BLaER1 (cell line): ENCODE measurements around the gene SPOP.

Experiments used
- H3K27ac ChIP-seq: shearing (Covaris generic); formaldehyde crosslinking; 2 replicates; pipeline ENCODE4 v1.8.1; 2022
- H3K27me3 ChIP-seq: shearing (Covaris generic); formaldehyde crosslinking; 2 replicates; pipeline ENCODE4 v1.8.1; 2022
- H3K36me3 ChIP-seq: shearing (Covaris generic); formaldehyde crosslinking; 2 replicates; pipeline ENCODE4 v1.8.1; 2022
- H3K4me1 ChIP-seq: shearing (Covaris generic); formaldehyde crosslinking; 2 replicates; pipeline ENCODE4 v1.8.1; 2022
- H3K4me2 ChIP-seq: shearing (Covaris generic); formaldehyde crosslinking; 2 replicates; pipeline ENCODE4 v1.8.1; 2022
- H3K4me3 ChIP-seq: shearing (Covaris generic); formaldehyde crosslinking; 2 replicates; pipeline ENCODE4 v1.8.1; 2022
- H3K9ac ChIP-seq: shearing (Covaris generic); formaldehyde crosslinking; 2 replicates; pipeline ENCODE4 v1.8.1; 2022
- H3K9me3 ChIP-seq: shearing (Covaris generic); formaldehyde crosslinking; 2 replicates; pipeline ENCODE4 v1.8.1; 2022
- H4K20me1 ChIP-seq: shearing (Covaris generic); formaldehyde crosslinking; 2 replicates; pipeline ENCODE4 v1.8.1; 2022
- Cebpa-rat ChIP-seq: shearing (Covaris generic); IDR thresholded peaks from 2 replicates; pipeline ENCODE4 v1.8.1; 2022

SPOP gene

DNA sequence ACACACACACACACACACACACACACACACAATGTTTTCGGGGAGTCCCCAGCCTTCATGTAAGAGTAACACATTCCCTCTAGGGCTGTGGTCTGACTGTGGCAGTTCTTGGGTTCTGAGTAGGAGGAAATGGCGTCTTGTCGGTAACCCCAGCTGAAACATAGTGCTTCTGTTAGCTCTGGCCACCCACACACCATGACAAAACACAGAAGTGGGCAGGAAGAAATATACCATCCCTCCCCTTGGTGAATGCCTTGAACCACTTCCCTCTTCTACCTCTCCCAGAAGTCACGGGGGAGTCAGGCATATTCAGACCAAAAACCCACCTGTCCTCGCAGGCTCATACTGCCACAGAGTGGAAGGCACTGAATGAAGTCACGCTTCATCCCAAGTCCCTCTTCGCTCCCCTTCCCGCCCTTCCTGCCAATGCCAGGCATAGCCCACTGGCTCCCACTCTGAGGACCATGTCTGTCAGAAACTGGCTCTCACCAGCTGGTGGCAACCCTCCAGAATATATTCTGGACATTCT is 18.4 kb upstream of the SPOP start:
- H3K36me3 ChIP-seq: peaks cover 5% of the 10 kb centered on the region; the same call in 1 of the 2 replicates
- H3K4me1 ChIP-seq: peaks cover 68% of the 10 kb centered on the region
- no peaks in the 10 kb centered on the region for H3K9me3 ChIP-seq
- peak overlapping the region; percentile 95 for H3K4me2 ChIP-seq
- no peaks in the 10 kb centered on the region for H3K27me3 ChIP-seq
- H3K4me3 ChIP-seq: no peak overlapping the region
- peak overlapping the region; percentile 56; the same call in 1 of the 2 replicates for H3K9ac ChIP-seq
- no peak for TF ChIP-seq Cebpa-rat
- peak overlapping the region; percentile 74 for H3K27ac ChIP-seq
- H4K20me1 ChIP-seq: no peaks in the 10 kb centered on the region

DNA sequence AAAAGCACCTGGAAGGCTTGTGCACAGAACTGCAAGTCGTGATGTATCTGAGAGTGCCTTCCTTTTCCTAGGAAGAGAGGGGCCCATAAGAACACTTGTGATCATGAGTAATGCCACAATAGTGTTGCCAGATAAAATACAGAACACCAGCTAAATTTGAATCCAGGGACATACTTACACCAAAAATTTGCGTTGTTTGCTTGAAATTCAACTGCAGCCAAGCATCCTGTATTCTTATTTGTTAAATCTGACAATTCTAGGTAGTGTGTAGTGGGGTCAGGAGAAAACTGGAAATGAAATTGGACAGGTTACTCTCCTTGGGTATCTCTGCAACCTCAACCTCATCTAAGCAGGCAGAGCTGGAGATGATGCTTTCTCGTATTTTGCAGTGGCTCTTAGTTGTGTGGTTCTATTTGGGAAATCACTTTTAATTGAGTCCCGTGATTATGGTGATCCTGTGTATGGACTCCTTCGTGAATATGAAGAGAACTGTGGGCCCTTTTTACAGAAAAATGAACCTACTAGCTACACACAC is 17.9 kb upstream of the SPOP start:
- H3K36me3 ChIP-seq: no peaks in the 10 kb centered on the region; the same call in 1 of the 2 replicates
- peak overlapping the region; percentile 74 for H3K27ac ChIP-seq
- no peak for TF ChIP-seq Cebpa-rat
- H3K4me2 ChIP-seq: peak overlapping the region; percentile 95
- peak overlapping the region; percentile 56; the same call in 1 of the 2 replicates for H3K9ac ChIP-seq
- H4K20me1 ChIP-seq: no peaks in the 10 kb centered on the region
- no peaks in the 10 kb centered on the region for H3K9me3 ChIP-seq
- H3K4me3 ChIP-seq: no peak overlapping the region
- peaks cover 62% of the 10 kb centered on the region for H3K4me1 ChIP-seq
- no peaks in the 10 kb centered on the region for H3K27me3 ChIP-seq

DNA sequence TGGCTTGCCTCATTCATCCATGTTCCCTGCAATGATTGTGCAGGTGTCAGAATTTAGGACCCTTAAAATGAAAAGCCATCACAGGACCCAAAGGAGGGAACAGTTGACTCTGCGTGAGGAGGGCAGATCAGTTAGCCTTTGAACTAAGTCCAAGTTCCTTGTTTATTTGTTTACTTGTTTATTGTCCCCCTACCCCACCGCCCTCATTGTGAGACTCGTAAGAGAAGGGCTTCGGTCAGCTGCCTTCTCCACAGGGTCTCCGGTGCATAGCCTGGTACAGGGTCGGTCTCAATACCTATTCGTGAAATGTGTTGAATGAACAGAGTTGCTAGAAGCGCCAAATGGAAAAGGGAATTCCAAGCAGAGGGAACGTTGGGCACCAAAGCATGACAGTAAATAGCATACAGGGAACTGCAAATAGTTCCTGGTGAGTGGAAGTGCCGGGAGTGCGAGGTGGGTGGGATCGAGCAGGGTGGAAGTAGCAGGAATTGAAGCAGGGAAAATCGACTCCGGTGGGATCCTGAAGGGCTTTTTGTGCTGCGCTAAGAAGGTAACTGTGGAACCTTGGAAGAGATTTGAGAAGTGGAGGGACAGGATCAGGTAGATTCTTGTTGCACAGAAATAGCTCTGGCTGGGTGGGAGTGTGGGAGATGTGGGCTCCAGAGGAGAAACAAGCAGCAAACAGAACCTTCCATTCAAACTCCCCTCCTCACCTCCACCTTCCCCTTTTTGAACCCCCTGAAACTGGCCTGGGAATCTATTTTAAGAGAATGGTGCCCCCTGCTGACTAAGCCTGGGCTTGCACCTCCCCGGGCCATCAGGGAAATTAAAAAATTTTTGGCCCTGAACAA is 17.2 kb upstream of the SPOP start:
- H3K27ac ChIP-seq: no peak overlapping the region
- H3K4me2 ChIP-seq: peak overlapping the region; percentile 95
- H3K9ac ChIP-seq: no peak overlapping the region
- no peaks in the 10 kb centered on the region for H3K9me3 ChIP-seq
- H3K4me1 ChIP-seq: peaks cover 55% of the 10 kb centered on the region
- no peak for TF ChIP-seq Cebpa-rat
- H3K4me3 ChIP-seq: no peak overlapping the region
- H3K36me3 ChIP-seq: no peaks in the 10 kb centered on the region
- no peaks in the 10 kb centered on the region for H3K27me3 ChIP-seq
- H4K20me1 ChIP-seq: no peaks in the 10 kb centered on the region

DNA sequence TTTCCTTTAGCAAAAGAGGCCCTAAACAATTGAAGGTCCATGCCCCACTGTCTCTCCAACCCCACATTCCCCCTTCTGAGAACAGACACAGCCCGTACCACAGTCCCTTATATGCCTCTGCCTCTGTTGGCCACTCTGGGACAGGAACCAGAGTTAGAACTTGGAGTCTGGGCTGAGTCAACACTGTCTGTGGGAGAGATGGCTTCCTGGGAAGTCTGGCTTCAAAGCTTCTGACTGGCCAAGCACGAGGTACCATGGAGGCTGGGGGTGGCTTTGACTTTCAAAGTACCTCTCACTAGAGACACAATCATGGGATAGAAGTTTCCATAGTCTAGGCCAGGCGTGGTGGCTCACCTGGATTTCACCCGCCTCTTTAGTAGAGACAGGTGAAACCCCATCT is 14.9 kb upstream of the SPOP start:
- no peaks in the 10 kb centered on the region for H4K20me1 ChIP-seq
- H3K27ac ChIP-seq: no peak overlapping the region
- H3K36me3 ChIP-seq: no peaks in the 10 kb centered on the region
- no peaks in the 10 kb centered on the region for H3K9me3 ChIP-seq
- no peak for TF ChIP-seq Cebpa-rat
- no peaks in the 10 kb centered on the region for H3K27me3 ChIP-seq
- no peak overlapping the region for H3K4me3 ChIP-seq
- peaks cover 44% of the 10 kb centered on the region for H3K4me1 ChIP-seq
- no peak overlapping the region for H3K4me2 ChIP-seq
- no peak overlapping the region for H3K9ac ChIP-seq

DNA sequence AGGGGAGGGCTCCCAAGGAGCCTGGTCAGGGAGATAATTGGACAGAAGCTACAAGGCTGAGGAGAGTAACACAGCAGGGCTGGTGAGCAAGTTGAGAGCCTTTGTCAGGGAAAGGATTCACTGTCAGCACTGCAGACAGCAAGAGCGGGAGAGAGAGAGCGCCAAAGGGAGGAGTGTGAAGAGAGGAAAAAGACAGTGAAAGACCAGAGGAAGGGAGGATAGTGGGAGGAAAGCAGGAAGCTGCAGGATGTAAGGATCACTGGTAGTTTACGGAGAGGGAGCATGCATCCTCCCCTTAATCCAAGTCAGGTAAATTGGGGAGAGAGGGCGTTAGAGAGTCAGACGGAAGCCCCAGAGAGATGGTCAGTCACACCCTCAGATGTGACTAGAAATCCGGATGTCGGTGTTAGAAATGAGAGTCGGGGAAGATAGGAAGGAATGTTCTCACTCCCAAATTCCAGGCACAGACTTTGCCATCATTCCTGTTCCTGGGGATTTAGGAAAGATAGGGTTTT is 13.8 kb upstream of the SPOP start:
- Histone ChIP-seq H3K36me3 (no peaks in the 10 kb centered on the region), H3K4me2 (no peak overlapping the region), H3K9ac (no peak overlapping the region), H3K9me3 (no peaks in the 10 kb centered on the region), H3K4me3 (no peak overlapping the region), H3K27ac (no peak overlapping the region), H3K4me1 (peaks cover 44% of the 10 kb centered on the region), H4K20me1 (no peaks in the 10 kb centered on the region), H3K27me3 (no peaks in the 10 kb centered on the region)
- no peak for TF ChIP-seq Cebpa-rat

DNA sequence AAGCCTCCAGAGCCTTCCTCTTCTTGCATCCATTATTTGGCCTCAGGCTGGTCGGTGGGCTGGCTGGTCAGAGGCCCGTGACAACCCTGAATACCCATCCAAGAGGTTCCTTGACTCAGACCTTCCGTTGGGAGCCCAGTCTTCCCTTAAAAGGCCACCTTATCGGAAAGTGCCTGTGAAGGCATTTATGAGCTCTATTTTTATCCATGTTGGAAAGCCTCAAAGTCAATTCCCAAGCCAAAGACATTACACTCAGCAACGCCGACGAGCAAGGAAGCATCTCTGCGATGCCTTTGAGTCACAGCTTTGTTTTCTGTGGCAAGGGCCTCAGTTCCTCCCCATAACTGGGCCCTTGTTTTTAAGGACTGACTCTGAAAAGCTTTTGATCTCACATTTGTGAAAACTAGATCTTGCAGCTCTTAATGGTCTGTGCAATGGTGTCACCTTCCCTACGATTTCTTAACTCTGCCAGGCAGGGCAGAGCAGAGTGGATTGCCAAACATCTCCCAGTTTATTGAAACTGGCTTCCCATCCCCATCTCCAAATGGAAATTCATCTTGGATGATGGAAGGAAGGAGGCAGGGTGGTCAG is 13.3 kb upstream of the SPOP start:
- no peak overlapping the region for H3K4me2 ChIP-seq
- H3K9ac ChIP-seq: no peak overlapping the region
- H3K4me3 ChIP-seq: no peak overlapping the region
- H3K36me3 ChIP-seq: no peaks in the 10 kb centered on the region
- H3K4me1 ChIP-seq: peaks cover 42% of the 10 kb centered on the region
- no peaks in the 10 kb centered on the region for H4K20me1 ChIP-seq
- no peaks in the 10 kb centered on the region for H3K27me3 ChIP-seq
- H3K9me3 ChIP-seq: no peaks in the 10 kb centered on the region
- no peak overlapping the region for H3K27ac ChIP-seq
- no peak for TF ChIP-seq Cebpa-rat

DNA sequence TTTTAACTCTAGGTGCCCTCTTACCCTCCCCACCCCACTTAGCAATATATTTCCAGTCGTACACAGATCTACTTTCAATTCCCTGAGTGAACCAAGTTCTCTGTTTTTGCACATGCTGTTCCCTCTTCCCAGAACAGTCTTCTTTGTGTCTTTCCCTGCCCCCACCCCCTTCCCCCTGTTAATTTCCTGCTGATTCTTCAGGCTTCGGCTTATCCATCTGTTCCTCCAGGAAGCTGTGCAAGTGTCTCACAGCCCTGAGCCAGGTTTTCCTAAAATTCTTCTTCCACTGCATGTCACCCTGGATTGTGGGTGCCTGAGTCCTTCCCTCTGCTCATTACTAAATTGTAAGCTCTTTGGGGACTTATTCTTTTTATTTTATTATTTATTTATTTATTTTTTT is 12.4 kb upstream of the SPOP start:
- Histone ChIP-seq H3K9ac (no peak overlapping the region), H3K36me3 (no peaks in the 10 kb centered on the region), H3K4me2 (no peak overlapping the region), H3K4me1 (peaks cover 33% of the 10 kb centered on the region), H3K27ac (no peak overlapping the region), H3K9me3 (no peaks in the 10 kb centered on the region), H3K4me3 (no peak overlapping the region), H3K27me3 (no peaks in the 10 kb centered on the region), H4K20me1 (no peaks in the 10 kb centered on the region)
- no peak for TF ChIP-seq Cebpa-rat

DNA sequence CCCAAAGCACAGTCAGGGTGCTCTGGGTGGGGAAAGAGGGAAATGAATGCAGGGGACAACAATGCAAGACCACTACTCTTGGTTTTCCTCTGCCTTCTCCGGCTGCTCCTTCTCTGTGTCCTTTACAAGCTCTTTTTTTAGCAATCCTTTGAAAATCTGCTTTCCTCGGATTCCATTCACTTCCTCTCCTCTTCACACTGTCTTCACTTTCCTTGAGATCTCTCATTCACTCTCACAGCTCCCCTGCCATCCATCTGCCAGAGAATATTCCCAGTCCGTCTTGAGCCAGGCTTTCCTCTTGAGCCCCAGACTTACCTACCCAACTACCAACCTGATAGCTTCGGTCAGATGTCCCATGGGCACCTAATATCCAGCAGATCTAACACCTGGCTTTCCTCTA is 11.0 kb upstream of the SPOP start:
- no peak overlapping the region for H3K27ac ChIP-seq
- no peak overlapping the region for H3K9ac ChIP-seq
- no peaks in the 10 kb centered on the region for H3K36me3 ChIP-seq
- peaks cover 26% of the 10 kb centered on the region for H3K4me1 ChIP-seq
- H4K20me1 ChIP-seq: no peaks in the 10 kb centered on the region
- no peaks in the 10 kb centered on the region for H3K9me3 ChIP-seq
- no peak overlapping the region; the same call in 1 of the 2 replicates for H3K4me2 ChIP-seq
- no peaks in the 10 kb centered on the region for H3K27me3 ChIP-seq
- TF ChIP-seq Cebpa-rat: no peak
- no peak overlapping the region for H3K4me3 ChIP-seq

DNA sequence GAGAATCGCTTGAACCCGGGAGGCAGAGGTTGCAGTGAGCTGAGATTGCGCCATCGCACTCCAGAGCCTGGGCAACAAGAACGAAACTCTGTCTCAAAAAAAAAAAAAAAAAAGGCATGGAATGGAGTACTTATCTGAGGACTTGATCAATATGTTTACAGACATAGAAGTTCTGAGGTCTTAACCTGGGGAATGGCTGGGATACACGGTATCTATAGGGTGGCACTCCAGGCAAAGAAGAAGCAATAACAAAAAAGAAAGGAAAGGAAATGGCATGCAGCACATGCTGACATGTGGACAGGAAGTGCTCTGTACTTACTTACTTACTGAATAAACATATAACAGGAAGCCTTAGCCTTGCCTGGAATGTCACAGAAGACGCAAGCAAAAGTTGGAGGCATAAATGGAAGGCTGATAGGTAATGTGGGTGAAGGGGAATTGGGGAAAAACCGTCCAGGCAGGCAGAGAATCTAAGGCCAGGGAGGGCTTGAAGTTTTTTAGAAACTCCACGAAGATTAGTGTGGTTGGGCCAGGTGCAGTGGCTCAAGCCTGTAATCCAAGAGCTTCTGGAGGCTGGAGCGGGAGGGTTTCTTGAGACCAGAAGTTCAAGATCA is 10.1 kb upstream of the SPOP start:
- peaks cover 26% of the 10 kb centered on the region for H3K4me1 ChIP-seq
- TF ChIP-seq Cebpa-rat: no peak
- no peaks in the 10 kb centered on the region for H4K20me1 ChIP-seq
- no peaks in the 10 kb centered on the region for H3K36me3 ChIP-seq
- H3K4me2 ChIP-seq: peak overlapping the region; percentile 56
- no peak overlapping the region for H3K4me3 ChIP-seq
- no peaks in the 10 kb centered on the region for H3K9me3 ChIP-seq
- H3K27ac ChIP-seq: peak overlapping the region; percentile 70
- no peak overlapping the region for H3K9ac ChIP-seq
- H3K27me3 ChIP-seq: no peaks in the 10 kb centered on the region
